ENCODE measurements around the gene SMC6. TPM values are rescaled to one million over a fixed set of nuclear protein-coding genes. Genes with fewer than 3 reads are reported as not detected.

The SMC6 gene
- polyA plus RNA-seq, 1 donor from 2014 or later, result 20.1 TPM

- Histone ChIP-seq H3K9me3 (ENCODE audit: low read length) (no peaks in the 10 kb centered on the region), H3K27ac (ENCODE audit: low read length) (no peak overlapping the region), H3F3A (ENCODE audit: insufficient read depth, low read length, poor library complexity, severe bottlenecking) (no peaks in the 10 kb centered on the region), H2AFZ (ENCODE audit: low read depth, low read length) (no peak overlapping the region), H3K36me3 (ENCODE audit: insufficient read depth, low read length) (no peaks in the 10 kb centered on the region), H3K79me2 (replicated peaks; ENCODE audit: insufficient read depth, low read length) (no peaks in the 10 kb centered on the region), H3K27me3 (ENCODE audit: insufficient read depth, low read depth, low read length) (no peaks in the 10 kb centered on the region), H3K9ac (ENCODE audit: low read length) (no peak overlapping the region), H3K9me2 (ENCODE audit: insufficient read depth, low read length) (no peaks in the 10 kb centered on the region), H4K20me1 (ENCODE audit: insufficient read depth) (no peaks in the 10 kb centered on the region), H3K4me2 (ENCODE audit: low read length) (no peak overlapping the region), H3K4me3 (ENCODE audit: low read length) (no peak overlapping the region)
- TF ChIP-seq RAD21 (conservative IDR thresholded peaks at IDR 0.05) (no peak), EZH2 (IDR thresholded peaks at IDR 0.05; ENCODE audit: borderline replicate concordance, insufficient read depth, low read length, poor library complexity, severe bottlenecking) (no peak), EP300 (conservative IDR thresholded peaks at IDR 0.05; ENCODE audit: poor library complexity, severe bottlenecking) (no peak), SMC3 (conservative IDR thresholded peaks at IDR 0.05; ENCODE audit: poor library complexity) (no peak)
- TF ChIP-seq, protein P1, sequence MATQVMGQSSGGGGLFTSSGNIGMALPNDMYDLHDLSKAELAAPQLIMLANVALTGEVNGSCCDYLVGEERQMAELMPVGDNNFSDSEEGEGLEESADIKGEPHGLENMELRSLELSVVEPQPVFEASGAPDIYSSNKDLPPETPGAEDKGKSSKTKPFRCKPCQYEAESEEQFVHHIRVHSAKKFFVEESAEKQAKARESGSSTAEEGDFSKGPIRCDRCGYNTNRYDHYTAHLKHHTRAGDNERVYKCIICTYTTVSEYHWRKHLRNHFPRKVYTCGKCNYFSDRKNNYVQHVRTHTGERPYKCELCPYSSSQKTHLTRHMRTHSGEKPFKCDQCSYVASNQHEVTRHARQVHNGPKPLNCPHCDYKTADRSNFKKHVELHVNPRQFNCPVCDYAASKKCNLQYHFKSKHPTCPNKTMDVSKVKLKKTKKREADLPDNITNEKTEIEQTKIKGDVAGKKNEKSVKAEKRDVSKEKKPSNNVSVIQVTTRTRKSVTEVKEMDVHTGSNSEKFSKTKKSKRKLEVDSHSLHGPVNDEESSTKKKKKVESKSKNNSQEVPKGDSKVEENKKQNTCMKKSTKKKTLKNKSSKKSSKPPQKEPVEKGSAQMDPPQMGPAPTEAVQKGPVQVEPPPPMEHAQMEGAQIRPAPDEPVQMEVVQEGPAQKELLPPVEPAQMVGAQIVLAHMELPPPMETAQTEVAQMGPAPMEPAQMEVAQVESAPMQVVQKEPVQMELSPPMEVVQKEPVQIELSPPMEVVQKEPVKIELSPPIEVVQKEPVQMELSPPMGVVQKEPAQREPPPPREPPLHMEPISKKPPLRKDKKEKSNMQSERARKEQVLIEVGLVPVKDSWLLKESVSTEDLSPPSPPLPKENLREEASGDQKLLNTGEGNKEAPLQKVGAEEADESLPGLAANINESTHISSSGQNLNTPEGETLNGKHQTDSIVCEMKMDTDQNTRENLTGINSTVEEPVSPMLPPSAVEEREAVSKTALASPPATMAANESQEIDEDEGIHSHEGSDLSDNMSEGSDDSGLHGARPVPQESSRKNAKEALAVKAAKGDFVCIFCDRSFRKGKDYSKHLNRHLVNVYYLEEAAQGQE (IDR thresholded peaks at IDR 0.05; ENCODE audit: borderline replicate concordance), result no peak
Observed at GRCh38 chr2:17689010-17689409, 64.6 kb downstream of the SMC6 start.

DNA sequence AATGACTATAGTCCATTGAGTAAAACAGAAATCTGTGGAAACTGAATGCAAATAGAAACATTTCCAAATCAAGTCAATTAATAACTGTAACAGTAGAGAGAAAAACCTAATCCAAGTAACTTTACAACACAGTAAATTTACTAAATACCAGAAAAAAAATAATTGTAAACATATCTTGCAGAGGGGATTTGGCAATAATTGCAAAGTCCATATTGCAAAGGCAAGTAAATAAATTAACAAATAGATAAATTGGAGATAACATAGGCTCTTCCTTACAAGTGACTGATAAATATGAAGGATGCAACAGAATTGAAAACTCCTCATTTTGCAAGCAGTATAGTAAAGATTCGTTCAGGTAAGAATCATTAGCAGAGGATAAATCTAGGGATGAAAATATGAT, 65.0 kb downstream of the SMC6 start:
- H3K9ac ChIP-seq (ENCODE audit: low read length), result no peak overlapping the region
- no peaks in the 10 kb centered on the region for H3K9me2 ChIP-seq (ENCODE audit: insufficient read depth, low read length)
- H3F3A ChIP-seq (ENCODE audit: insufficient read depth, low read length, poor library complexity, severe bottlenecking), result no peaks in the 10 kb centered on the region
- H3K27me3 ChIP-seq (ENCODE audit: insufficient read depth, low read depth, low read length), result no peaks in the 10 kb centered on the region
- H3K79me2 ChIP-seq (replicated peaks; ENCODE audit: insufficient read depth, low read length), result no peaks in the 10 kb centered on the region
- H3K27ac ChIP-seq (ENCODE audit: low read length), result no peak overlapping the region
- H3K9me3 ChIP-seq (ENCODE audit: low read length), result no peaks in the 10 kb centered on the region
- H4K20me1 ChIP-seq (ENCODE audit: insufficient read depth), result no peaks in the 10 kb centered on the region
- no peak overlapping the region for H3K4me2 ChIP-seq (ENCODE audit: low read length)
- H2AFZ ChIP-seq (ENCODE audit: low read depth, low read length), result no peak overlapping the region
- H3K36me3 ChIP-seq (ENCODE audit: insufficient read depth, low read length), result no peaks in the 10 kb centered on the region
- H3K4me3 ChIP-seq (ENCODE audit: low read length), result no peak overlapping the region
- no peak for TF ChIP-seq RAD21 (conservative IDR thresholded peaks at IDR 0.05)
- TF ChIP-seq CTCF (IDR thresholded peaks at IDR 0.05; ENCODE audit: poor library complexity, severe bottlenecking), result no peak
- no peak for TF ChIP-seq TAF1 (IDR thresholded peaks at IDR 0.05; ENCODE audit: low read depth)
- TF ChIP-seq EP300 (conservative IDR thresholded peaks at IDR 0.05; ENCODE audit: poor library complexity, severe bottlenecking), result no peak
- no peak for TF ChIP-seq EZH2 (IDR thresholded peaks at IDR 0.05; ENCODE audit: borderline replicate concordance, insufficient read depth, low read length, poor library complexity, severe bottlenecking)

GRCh38 chr2:17683981-17684380, 69.6 kb downstream of the SMC6 start:
- no peaks in the 10 kb centered on the region for H4K20me1 ChIP-seq (ENCODE audit: insufficient read depth)
- H3K27me3 ChIP-seq (ENCODE audit: insufficient read depth, low read depth, low read length), result no peaks in the 10 kb centered on the region
- no peak overlapping the region for H3K9ac ChIP-seq (ENCODE audit: low read length)
- H3K79me2 ChIP-seq (replicated peaks; ENCODE audit: insufficient read depth, low read length), result no peaks in the 10 kb centered on the region
- H3K4me3 ChIP-seq (ENCODE audit: low read length), result no peak overlapping the region
- H3K9me3 ChIP-seq (ENCODE audit: low read length), result no peaks in the 10 kb centered on the region
- H3K27ac ChIP-seq (ENCODE audit: low read length), result no peak overlapping the region
- no peaks in the 10 kb centered on the region for H3F3A ChIP-seq (ENCODE audit: insufficient read depth, low read length, poor library complexity, severe bottlenecking)
- TF ChIP-seq, protein P1 (IDR thresholded peaks at IDR 0.05; ENCODE audit: borderline replicate concordance), result no peak
- no peak for TF ChIP-seq EP300 (conservative IDR thresholded peaks at IDR 0.05; ENCODE audit: poor library complexity, severe bottlenecking)
- no peak for TF ChIP-seq RAD21 (conservative IDR thresholded peaks at IDR 0.05)
- no peak for TF ChIP-seq CTCF (IDR thresholded peaks at IDR 0.05; ENCODE audit: poor library complexity, severe bottlenecking)
- no peak for TF ChIP-seq EZH2 (IDR thresholded peaks at IDR 0.05; ENCODE audit: borderline replicate concordance, insufficient read depth, low read length, poor library complexity, severe bottlenecking)
- no peak for TF ChIP-seq TAF1 (IDR thresholded peaks at IDR 0.05; ENCODE audit: low read depth)
- TF ChIP-seq POLR2AphosphoS5 (IDR thresholded peaks at IDR 0.05), result no peak
- no peak for TF ChIP-seq MXI1 (conservative IDR thresholded peaks at IDR 0.05; ENCODE audit: poor library complexity, severe bottlenecking)
- TF ChIP-seq SMC3 (conservative IDR thresholded peaks at IDR 0.05; ENCODE audit: poor library complexity), result no peak
- no peaks in the 10 kb centered on the region for H3K36me3 ChIP-seq (ENCODE audit: insufficient read depth, low read length)
- no peak overlapping the region for H3K4me2 ChIP-seq (ENCODE audit: low read length)
- H2AFZ ChIP-seq (ENCODE audit: low read depth, low read length), result no peak overlapping the region
- H3K9me2 ChIP-seq (ENCODE audit: insufficient read depth, low read length), result no peaks in the 10 kb centered on the region

Data from neural cell (in vitro differentiated cells).